ENCODE measurements around the gene OR7A10.
"Not testable (repeated sequence)": the region's sequence is repeated elsewhere in the genome, so short reads cannot be mapped to it uniquely, and the experiment has no call there.

The OR7A10 gene

DNA sequence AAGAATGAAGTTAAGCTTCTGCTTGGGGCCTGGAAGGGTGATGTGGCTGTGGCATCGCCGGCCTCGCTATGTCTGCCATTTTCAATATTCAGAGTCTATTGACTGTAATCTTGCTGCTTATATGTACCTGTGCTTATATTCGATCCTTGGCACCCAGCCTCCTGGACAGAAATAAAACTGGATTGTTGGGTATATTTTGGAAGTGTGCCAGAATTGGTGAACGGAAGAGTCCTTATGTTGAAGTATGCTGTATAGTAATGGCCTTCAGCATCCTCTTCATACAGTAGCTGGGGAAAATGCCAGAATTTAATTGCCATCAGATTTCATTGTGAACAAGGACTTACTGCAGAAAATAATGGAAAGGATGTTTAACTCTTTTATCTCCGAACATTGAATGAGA is 56.5 kb downstream of the OR7A10 start:
- not testable (repeated sequence) for DNase-seq
